GM23338 (cell line): ENCODE measurements around the gene PCNX1.

Experiments
- EZH2 ChIP-seq: fragments of 200-600 bp; sonication (generic); IDR thresholded peaks from one replicate; pipeline ENCODE4 v1.8.0; 2017; ENCODE audit warnings: antibody characterized with exemption, mild to moderate bottlenecking, low read depth; ENCODE audit not compliant: unreplicated experiment
- EZH2phosphoT487 ChIP-seq: fragments of 200-600 bp; sonication (generic); IDR thresholded peaks from one replicate; pipeline ENCODE4 v1.8.1; 2018; ENCODE audit warnings: antibody characterized with exemption; ENCODE audit not compliant: unreplicated experiment
- POLR2AphosphoS5 ChIP-seq: IDR thresholded peaks from 2 replicates; pipeline ENCODE4 v1.6.1; 2016; ENCODE audit warnings: antibody characterized with exemption, low read depth
- TF ChIP-seq, protein P1 (sequence below), 2 experiments: fragments of 200-600 bp in 1 of 2; sonication (generic) in 1 of 2; conservative IDR thresholded peaks; 2 replicates each; pipeline versions ENCODE4 v1.5.1 to v1.6.1; 2016 to 2017; ENCODE audit warnings: antibody characterized with exemption in 2 of 2, low read depth in 2 of 2, mild to moderate bottlenecking in 2 of 2, moderate library complexity in 1 of 2
- TF ChIP-seq, protein P2 (sequence below): IDR thresholded peaks from one replicate; pipeline ENCODE4 v1.6.1; 2018; ENCODE audit warnings: antibody characterized with exemption; ENCODE audit not compliant: unreplicated experiment

GRCh38 chr14:70894868-70895267 lies 12.4 kb upstream of the PCNX1 start:
- TF ChIP-seq, protein P1, sequence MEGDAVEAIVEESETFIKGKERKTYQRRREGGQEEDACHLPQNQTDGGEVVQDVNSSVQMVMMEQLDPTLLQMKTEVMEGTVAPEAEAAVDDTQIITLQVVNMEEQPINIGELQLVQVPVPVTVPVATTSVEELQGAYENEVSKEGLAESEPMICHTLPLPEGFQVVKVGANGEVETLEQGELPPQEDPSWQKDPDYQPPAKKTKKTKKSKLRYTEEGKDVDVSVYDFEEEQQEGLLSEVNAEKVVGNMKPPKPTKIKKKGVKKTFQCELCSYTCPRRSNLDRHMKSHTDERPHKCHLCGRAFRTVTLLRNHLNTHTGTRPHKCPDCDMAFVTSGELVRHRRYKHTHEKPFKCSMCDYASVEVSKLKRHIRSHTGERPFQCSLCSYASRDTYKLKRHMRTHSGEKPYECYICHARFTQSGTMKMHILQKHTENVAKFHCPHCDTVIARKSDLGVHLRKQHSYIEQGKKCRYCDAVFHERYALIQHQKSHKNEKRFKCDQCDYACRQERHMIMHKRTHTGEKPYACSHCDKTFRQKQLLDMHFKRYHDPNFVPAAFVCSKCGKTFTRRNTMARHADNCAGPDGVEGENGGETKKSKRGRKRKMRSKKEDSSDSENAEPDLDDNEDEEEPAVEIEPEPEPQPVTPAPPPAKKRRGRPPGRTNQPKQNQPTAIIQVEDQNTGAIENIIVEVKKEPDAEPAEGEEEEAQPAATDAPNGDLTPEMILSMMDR (conservative IDR thresholded peaks at IDR 0.05; ENCODE audit: low read depth in 2 of 2): no peak
- TF ChIP-seq EZH2phosphoT487 (no peak), EZH2 (no peak), POLR2AphosphoS5 (no peak)
- TF ChIP-seq, protein P2, sequence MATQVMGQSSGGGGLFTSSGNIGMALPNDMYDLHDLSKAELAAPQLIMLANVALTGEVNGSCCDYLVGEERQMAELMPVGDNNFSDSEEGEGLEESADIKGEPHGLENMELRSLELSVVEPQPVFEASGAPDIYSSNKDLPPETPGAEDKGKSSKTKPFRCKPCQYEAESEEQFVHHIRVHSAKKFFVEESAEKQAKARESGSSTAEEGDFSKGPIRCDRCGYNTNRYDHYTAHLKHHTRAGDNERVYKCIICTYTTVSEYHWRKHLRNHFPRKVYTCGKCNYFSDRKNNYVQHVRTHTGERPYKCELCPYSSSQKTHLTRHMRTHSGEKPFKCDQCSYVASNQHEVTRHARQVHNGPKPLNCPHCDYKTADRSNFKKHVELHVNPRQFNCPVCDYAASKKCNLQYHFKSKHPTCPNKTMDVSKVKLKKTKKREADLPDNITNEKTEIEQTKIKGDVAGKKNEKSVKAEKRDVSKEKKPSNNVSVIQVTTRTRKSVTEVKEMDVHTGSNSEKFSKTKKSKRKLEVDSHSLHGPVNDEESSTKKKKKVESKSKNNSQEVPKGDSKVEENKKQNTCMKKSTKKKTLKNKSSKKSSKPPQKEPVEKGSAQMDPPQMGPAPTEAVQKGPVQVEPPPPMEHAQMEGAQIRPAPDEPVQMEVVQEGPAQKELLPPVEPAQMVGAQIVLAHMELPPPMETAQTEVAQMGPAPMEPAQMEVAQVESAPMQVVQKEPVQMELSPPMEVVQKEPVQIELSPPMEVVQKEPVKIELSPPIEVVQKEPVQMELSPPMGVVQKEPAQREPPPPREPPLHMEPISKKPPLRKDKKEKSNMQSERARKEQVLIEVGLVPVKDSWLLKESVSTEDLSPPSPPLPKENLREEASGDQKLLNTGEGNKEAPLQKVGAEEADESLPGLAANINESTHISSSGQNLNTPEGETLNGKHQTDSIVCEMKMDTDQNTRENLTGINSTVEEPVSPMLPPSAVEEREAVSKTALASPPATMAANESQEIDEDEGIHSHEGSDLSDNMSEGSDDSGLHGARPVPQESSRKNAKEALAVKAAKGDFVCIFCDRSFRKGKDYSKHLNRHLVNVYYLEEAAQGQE: no peak
